HG03571 (cell line): ENCODE results near the gene SLC9A4.

Experiments used
- ATAC-seq: cut with Tn5 transposase; IDR thresholded peaks from one replicate; pipeline ENCODE4 v1.9.1; 2021; ENCODE audit not compliant: unreplicated experiment

Gene SLC9A4

GRCh38 chr2:102494570-102494969 is 21.5 kb downstream of the SLC9A4 start:
- no peak for ATAC-seq

DNA sequence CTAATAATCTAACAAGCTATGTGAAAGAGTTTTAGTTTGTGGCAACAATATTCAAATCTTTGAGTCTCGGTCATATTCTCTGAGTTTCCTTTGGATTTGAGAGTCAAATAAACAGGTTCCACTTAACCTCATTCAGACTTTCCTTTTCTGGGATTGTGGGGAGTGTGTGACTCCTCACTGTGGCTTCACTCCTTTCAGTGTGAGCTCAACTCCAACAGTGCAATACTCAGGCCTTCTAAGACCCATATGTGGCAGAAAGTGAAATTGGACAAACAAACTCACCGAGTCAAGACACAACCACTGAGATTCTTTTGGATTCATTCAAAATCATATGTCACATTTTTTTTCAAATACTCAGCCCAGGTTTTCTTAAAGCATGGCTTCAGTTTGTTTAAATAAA is 25.4 kb downstream of the SLC9A4 start:
- no peak for ATAC-seq

DNA sequence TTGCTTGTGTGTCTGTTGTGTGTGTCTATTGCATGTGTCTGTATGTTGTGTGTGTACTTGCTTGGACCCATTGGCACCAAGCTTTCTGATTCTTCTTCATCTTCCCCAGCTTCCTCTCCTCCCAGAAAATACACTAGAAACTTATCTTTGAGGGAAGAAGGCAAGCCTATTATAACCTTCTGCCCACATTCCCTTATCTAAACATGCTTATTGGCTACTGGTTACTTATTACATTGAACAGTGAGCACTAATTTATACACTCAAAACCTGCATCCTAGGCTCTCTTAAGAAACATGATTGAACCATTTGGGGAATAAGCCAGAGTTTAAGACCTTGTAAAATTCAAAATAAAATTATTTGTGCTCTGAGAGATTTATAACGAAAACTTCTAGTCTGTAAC is 26.5 kb downstream of the SLC9A4 start:
- no peak for ATAC-seq

- ATAC-seq = no peak
Measured at GRCh38 chr2:102502576-102502975, 29.6 kb downstream of the SLC9A4 start.

GRCh38 chr2:102504833-102505232 is 31.8 kb downstream of the SLC9A4 start:
- no peak for ATAC-seq

DNA sequence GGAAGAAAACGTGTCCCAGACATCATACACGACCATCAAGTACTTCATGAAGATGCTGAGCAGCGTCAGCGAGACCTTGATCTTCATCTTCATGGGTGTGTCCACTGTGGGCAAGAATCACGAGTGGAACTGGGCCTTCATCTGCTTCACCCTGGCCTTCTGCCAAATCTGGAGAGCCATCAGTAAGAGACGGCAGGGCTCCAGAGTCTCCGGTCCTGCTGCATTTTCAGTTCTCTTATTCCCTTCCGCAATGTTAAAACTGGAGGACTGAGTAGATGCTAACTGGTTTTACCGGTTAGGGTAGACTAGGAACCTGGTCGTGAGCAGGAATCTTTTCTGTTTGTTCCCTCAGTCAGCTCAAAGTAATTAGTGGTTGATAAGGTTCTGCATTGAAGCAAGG is 32.3 kb downstream of the SLC9A4 start:
- ATAC-seq = no peak

GRCh38 chr2:102506743-102507142 is 33.7 kb downstream of the SLC9A4 start:
- no peak for ATAC-seq

GRCh38 chr2:102508863-102509262 is 35.8 kb downstream of the SLC9A4 start:
- ATAC-seq = no peak

DNA sequence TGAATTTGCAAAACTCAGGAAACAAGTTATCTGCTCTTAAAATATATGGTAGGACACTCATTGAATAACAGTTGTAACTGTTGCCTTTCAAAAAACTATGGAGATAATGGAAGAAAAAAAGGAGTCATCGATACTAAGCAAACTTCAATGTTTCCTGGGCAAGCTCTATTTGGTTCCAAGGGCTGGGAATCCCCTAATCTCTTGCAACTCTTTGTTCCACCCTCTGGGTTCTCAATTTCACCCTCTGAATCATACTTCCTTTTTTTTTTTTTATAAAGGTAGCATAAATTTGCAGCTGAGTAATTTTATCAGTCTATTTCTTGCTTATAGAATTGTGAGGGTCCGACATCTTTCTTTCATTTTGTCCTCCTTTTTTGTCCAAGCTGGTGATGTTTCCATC is 36.7 kb downstream of the SLC9A4 start:
- no peak for ATAC-seq

GRCh38 chr2:102510791-102511575 is 38.0 kb downstream of the SLC9A4 start:
- no peak for ATAC-seq

- ATAC-seq = no peak
Measured at GRCh38 chr2:102512161-102512560, 39.1 kb downstream of the SLC9A4 start.

DNA sequence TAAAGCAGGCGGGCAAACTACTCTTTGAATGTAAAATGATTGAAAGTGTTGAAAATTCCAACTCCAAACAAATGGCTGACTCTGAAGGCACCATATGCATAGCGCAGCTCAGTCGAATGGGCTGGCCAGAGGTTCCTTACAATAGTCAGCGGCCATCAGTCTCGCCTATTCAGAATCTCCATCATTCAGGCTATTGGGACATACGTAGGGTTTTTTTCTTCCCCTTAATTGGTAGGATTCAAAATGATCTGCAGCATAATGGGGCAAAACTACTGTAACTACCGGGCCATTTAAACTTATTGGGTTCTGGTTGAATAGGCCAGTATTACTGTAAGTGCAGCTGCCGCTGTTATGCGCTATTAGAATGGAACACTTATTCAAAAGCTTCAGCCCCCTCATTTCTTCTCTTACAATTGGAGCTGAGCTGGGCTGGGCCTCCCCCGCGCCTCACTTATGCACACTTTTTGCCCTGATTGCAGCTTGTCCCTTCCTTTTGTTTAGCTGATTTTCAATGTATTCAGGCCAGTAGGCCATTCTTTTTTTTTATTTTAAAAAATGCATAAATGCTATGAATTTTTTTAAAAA is 40.4 kb downstream of the SLC9A4 start:
- ATAC-seq = no peak

DNA sequence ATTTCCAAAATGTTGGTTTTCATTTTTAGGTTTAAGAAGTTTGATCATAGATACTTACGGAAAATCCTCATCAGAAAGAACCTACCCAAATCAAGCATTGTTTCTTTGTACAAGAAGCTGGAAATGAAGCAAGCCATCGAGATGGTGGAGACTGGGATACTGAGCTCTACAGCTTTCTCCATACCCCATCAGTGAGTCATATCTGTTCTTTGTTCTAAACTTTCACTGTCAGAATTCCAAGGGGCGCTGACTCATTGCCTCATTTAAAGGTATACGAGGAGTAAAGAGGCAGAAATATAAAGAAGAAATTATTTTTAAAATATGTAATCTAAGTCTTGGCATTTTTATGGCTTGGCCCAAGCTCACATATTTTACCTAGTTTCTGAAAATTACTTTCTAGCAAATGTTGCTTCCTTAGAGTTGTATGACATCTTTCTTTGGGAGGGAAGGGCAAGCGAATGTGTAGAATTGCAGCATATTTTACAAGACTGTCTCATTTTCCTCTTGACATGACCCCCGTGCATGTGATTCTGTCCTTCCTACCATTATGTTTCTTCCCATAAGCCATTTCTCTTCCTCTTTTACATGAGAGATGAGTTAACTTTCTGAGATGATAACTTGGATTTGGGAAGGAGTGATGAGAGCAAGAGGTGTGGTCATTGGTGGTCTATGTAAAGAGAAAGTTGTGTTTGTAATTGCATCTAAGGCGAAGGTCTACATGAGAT is 41.2 kb downstream of the SLC9A4 start:
- ATAC-seq = no peak

- no peak for ATAC-seq
Measured at GRCh38 chr2:102515851-102516250, 42.8 kb downstream of the SLC9A4 start.

GRCh38 chr2:102518170-102518569 is 45.1 kb downstream of the SLC9A4 start:
- ATAC-seq = no peak

- ATAC-seq = no peak
Measured at GRCh38 chr2:102520009-102520408, 47.0 kb downstream of the SLC9A4 start.

GRCh38 chr2:102520801-102521200 is 47.8 kb downstream of the SLC9A4 start:
- ATAC-seq = no peak

DNA sequence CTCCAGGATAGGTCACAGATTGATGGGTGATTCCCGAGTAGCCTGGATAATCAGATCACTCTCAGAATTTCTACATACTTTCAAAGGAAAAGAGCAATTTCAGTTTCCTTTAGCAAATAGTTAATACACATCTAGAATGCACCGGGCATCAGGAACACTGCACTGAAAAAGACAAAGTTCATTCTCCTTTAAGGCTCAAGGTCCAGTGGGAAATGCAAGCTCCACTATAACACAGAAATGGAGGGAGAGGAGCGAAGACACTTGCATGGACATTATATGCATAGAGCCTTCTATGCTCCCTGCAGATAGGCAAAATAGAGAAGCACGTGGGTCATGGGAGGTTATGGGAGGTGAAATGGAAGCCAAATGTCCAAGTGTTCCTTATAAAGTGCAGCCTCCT is 49.1 kb downstream of the SLC9A4 start:
- ATAC-seq = no peak

DNA sequence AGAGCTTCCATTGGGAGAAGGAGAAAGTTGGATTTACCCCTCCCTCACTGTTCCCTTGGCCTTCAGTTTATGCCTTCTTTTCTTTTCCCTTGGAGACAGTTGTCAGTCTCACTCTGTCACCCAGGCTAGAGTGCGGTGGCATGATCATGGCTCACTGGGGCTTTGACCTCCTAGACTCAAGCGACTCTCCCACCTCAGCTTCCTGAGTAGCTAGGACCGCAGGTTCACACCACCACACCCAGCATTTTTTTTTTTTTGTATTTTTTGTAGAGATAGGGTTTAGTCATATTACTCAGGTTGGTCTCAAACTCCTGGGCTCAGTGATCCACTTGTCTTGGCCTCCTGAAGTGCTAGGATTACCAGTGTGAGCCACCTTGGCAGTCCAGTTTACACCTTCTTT is 49.9 kb downstream of the SLC9A4 start:
- no peak for ATAC-seq

DNA sequence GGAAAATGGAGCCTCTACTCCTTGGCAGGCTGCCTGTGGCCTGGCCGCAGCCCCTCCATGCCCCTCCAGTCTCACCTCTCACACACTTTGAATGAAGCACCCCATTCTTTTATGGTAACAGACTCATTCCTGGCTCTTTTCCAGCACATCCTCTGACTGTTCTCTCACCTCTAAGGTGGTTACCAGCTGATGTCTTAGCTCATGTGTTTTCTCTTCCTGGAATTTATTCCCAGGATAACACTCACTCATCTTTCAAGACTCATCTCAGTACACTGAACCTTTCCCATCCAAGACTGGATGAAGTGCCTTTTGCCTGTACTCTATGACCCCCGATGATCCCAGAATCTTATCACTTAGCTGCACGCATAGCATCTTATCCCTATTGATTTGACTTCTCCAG is 50.6 kb downstream of the SLC9A4 start:
- no peak for ATAC-seq

DNA sequence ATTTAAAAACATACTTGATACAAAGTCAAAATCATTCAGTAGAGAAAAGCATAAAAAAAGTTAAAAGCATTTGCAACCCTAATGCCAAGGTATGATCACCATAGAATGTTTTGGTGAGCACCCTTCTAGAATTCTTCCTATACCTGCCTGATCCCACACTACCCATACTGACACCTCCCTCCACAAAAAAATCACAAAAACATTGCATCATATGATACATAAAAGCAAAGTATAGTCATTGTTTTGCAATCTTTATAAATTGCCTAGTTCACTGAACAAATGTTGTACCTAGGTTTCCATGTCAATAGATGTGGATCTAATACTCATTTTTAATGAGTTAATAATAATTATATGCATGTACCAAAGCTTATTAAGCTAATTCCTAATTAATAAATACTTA is 54.1 kb downstream of the SLC9A4 start:
- no peak for ATAC-seq

GRCh38 chr2:102538491-102538890 is 65.5 kb downstream of the SLC9A4 start:
- no peak for ATAC-seq
